Colonic mucosa (tissue), 4 donors: Measurements from ENCODE around the gene PITX3. TPM values are rescaled to one million over a fixed set of nuclear protein-coding genes. Genes with fewer than 3 reads are reported as not detected.

ENCODE experiments used
- DNase-seq: peaks from one replicate; pipeline ENCODE4 v3.0.0-alpha.2; 2020
- H3K27ac ChIP-seq: fragments of 200-600 bp; one replicate; pipeline ENCODE4 v1.8.0; 2021
- H3K27me3 ChIP-seq: fragments of 200-600 bp; one replicate; pipeline ENCODE4 v1.8.0; 2021
- H3K36me3 ChIP-seq: fragments of 200-600 bp; one replicate; pipeline ENCODE4 v1.8.0; 2021
- H3K4me1 ChIP-seq: fragments of 200-600 bp; one replicate; pipeline ENCODE4 v1.8.0; 2021; ENCODE audit warnings: mild to moderate bottlenecking
- H3K4me3 ChIP-seq: fragments of 200-600 bp; one replicate; pipeline ENCODE4 v1.8.0; 2021
- H3K9ac ChIP-seq, 2 donors: one replicate each; pipeline ENCODE4 v1.7.0; 2013; ENCODE audit warnings: control low read depth in 2 of 2, low read depth in 2 of 2, low read length in 2 of 2
- H3K9me3 ChIP-seq: fragments of 200-600 bp; one replicate; pipeline ENCODE4 v1.8.0; 2021
- intact Hi-C: fragments of 100-400 bp; cut with DNase I; formaldehyde crosslinking; loops from one replicate; pipeline ENCODE4 v1.14.1; 2022
- total RNA-seq, 2 donors: library from RNA; stranded (reverse); fragmentation: NEBNext Ultra II Directional in 1 of 2; extraction: Animal tissue kit (Norgen Biotek cat#: 25700) in 1 of 2; gene quantifications; one replicate each; pipeline ENCODE4 v1.2.1, GENCODE V29; 2021
- TF ChIP-seq, protein P1 (sequence below): fragments of 200-600 bp; IDR thresholded peaks from one replicate; pipeline ENCODE4 v1.8.0; 2022; ENCODE audit warnings: antibody characterized with exemption, mild to moderate bottlenecking
- donor health status: healthy.
- donor health status: DM: no; HTN: no; CAD: no.
- donor health status: DM: no; HTN: no; CAD: no.

PITX3 gene
- total RNA-seq, 2 donors from 2014 or later: not detected

DNA sequence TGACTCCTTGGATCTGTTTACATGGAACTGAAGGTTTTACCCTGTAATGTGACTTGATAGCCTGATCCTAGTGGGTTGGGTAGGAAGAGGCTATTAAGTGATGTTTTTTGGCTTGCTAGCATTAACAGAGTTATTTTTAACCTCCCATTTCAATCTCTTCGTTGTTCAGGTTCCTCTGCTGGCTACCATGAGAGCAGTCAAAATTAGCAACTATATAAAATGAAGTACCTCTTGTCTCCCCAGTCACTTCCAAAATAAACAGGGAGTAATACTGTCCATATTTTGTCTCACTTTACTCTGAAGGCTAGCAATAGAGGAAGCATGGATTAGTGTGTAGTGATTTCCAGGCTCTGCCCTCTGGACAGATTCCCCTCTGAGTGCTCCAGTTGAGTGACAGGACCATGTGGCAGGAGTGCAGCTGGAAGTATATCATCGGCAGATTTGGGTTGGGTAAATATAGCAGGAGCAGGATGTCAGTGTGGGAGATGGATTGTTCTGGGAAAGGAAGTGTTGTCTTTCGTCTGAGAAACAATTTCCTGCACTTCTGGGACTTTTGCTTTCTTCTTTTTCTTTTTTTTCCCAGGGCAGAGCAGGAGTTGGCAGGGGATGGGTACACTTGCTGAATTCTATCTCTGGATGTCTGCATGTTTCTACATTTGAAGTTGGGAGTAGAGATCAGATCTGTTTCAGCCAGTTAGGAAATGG lies 39.2 kb upstream of the PITX3 start:
- Histone ChIP-seq H3K9me3 (no peaks in the 10 kb centered on the region), H3K36me3 (peaks cover 8% of the 10 kb centered on the region), H3K9ac (no peak overlapping the region), H3K4me3 (no peak overlapping the region), H3K27ac (no peak overlapping the region), H3K4me1 (no peaks in the 10 kb centered on the region), H3K27me3 (no peaks in the 10 kb centered on the region)
- DNase-seq: peak; percentile 19
- intact Hi-C loops: no loop called here
- TF ChIP-seq, protein P1, sequence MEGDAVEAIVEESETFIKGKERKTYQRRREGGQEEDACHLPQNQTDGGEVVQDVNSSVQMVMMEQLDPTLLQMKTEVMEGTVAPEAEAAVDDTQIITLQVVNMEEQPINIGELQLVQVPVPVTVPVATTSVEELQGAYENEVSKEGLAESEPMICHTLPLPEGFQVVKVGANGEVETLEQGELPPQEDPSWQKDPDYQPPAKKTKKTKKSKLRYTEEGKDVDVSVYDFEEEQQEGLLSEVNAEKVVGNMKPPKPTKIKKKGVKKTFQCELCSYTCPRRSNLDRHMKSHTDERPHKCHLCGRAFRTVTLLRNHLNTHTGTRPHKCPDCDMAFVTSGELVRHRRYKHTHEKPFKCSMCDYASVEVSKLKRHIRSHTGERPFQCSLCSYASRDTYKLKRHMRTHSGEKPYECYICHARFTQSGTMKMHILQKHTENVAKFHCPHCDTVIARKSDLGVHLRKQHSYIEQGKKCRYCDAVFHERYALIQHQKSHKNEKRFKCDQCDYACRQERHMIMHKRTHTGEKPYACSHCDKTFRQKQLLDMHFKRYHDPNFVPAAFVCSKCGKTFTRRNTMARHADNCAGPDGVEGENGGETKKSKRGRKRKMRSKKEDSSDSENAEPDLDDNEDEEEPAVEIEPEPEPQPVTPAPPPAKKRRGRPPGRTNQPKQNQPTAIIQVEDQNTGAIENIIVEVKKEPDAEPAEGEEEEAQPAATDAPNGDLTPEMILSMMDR: no peak

DNA sequence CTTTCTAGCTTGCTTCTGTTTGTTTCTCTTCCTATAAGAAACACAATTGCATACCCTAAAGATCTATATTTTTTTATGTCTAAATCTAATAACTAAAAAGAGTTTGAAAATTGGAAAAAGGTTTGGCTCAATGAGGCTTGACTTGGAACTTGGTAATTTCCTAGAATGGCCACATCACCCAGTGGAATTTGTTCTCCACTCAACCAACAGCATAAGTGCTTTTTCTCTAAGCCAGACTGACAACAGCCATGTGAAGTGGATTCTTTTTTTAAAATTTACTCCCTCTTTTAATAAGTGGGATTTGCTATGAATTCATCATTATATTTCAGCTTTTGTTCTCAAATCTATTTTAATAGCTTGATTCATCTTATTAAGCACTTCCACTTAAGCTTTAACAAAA lies 37.8 kb upstream of the PITX3 start:
- peaks cover 7% of the 10 kb centered on the region for H3K36me3 ChIP-seq
- TF ChIP-seq, protein P1: no peak
- no peak overlapping the region for H3K4me3 ChIP-seq
- H3K9me3 ChIP-seq: no peaks in the 10 kb centered on the region
- intact Hi-C loops: no loop called here
- no peak for DNase-seq
- no peak overlapping the region for H3K27ac ChIP-seq
- H3K9ac ChIP-seq: no peak overlapping the region
- no peaks in the 10 kb centered on the region for H3K4me1 ChIP-seq
- H3K27me3 ChIP-seq: no peaks in the 10 kb centered on the region

DNA sequence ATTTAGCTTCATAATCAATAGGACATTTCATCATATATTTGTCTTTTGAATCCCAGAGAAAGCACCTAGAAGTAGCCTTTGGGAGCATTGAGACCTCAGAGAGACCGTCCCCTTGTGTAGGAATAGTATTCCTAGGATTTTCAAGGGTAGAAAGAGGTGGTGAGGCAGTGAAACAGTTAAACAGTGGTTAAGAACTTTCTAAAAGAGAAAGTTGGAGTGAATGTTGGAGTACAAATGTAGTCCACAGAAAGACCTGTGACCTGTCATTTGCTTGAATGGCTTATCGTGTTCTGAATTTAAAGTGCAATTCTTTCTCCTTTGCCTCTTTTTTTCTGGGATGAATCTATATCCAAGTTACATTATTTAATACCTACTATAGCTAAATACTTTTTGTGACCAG lies 34.0 kb upstream of the PITX3 start:
- intact Hi-C loops: no loop called here
- no peak for DNase-seq
- H3K4me3 ChIP-seq: no peak overlapping the region
- H3K27ac ChIP-seq: no peak overlapping the region
- no peak overlapping the region for H3K9ac ChIP-seq
- H3K9me3 ChIP-seq: no peaks in the 10 kb centered on the region
- no peaks in the 10 kb centered on the region for H3K36me3 ChIP-seq
- TF ChIP-seq, protein P1: no peak
- no peaks in the 10 kb centered on the region for H3K27me3 ChIP-seq
- H3K4me1 ChIP-seq: no peaks in the 10 kb centered on the region

DNA sequence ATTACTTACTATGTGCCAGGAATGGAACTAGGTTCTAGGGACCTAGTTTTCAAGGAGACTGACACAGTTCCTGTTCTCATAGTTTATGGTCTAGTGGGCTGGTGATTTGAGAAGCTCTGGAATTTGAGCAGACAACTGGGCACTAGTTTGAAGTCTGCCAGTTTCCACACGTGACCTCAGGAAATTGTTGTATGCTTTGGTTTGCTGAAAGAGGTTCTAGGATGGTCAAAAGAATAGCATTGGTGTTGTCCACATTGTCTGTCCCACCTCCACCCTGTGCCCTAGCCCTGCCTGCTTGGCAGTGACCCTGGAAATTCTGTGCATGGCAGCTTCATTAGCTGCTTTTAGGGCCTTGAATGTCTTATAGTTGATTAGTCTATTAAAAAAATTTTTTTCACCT lies 32.8 kb upstream of the PITX3 start:
- H3K27ac ChIP-seq: no peak overlapping the region
- H3K9ac ChIP-seq: no peak overlapping the region
- no peaks in the 10 kb centered on the region for H3K36me3 ChIP-seq
- intact Hi-C loops: no loop called here
- TF ChIP-seq, protein P1: no peak
- H3K27me3 ChIP-seq: no peaks in the 10 kb centered on the region
- H3K9me3 ChIP-seq: no peaks in the 10 kb centered on the region
- DNase-seq: no peak
- H3K4me3 ChIP-seq: no peak overlapping the region
- no peaks in the 10 kb centered on the region for H3K4me1 ChIP-seq

DNA sequence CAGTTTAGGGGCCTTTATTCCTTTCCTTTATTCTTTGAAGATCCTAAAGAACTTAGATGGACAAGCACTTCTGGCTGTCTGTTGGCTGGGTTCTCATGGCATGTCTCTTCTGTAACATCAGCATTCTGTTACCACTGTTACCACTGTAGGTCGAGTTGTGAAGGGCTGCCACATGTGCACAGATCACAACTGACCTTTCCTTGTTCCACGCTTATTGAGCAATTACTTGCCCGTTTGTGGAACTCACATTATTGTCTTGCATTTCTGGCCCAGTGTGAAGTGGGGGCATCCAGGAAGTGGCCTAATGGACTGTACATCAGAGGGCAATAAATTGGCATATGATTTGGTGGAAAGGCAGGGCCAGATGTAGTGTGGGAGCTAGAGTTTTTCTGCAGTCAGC lies 27.7 kb upstream of the PITX3 start:
- Histone ChIP-seq H3K27ac (no peak overlapping the region), H3K9me3 (no peaks in the 10 kb centered on the region), H3K4me3 (no peak overlapping the region), H3K27me3 (no peaks in the 10 kb centered on the region), H3K4me1 (no peaks in the 10 kb centered on the region), H3K36me3 (no peaks in the 10 kb centered on the region), H3K9ac (no peak overlapping the region)
- TF ChIP-seq, protein P1: no peak
- DNase-seq: no peak
- intact Hi-C loops: no loop called here
